Osteoblast (primary cell): ENCODE measurements around the gene SLC22A31. TPM values are rescaled to one million over a fixed set of nuclear protein-coding genes. Genes with fewer than 3 reads are reported as not detected.

Experiments used
- DNase-seq: peaks from one replicate; pipeline ENCODE4 v3.0.0; 2011; ENCODE audit warnings: low spot score, mixed read lengths; ENCODE audit not compliant: insufficient read length; ENCODE audit errors: missing footprints
- H2AFZ ChIP-seq: 2 replicates; pipeline ENCODE4 v1.6.0; 2011; ENCODE audit warnings: mild to moderate bottlenecking, low read length
- H3K27ac ChIP-seq: 2 replicates; pipeline ENCODE4 v1.5.1; 2011; ENCODE audit warnings: mild to moderate bottlenecking, low read depth, low read length, moderate library complexity
- H3K27me3 ChIP-seq: 2 replicates; pipeline ENCODE4 v1.6.0; 2012; ENCODE audit warnings: mild to moderate bottlenecking, control low read depth, inconsistent platforms, low read length, moderate library complexity; ENCODE audit not compliant: insufficient read depth
- H3K36me3 ChIP-seq: 2 replicates; pipeline ENCODE4 v1.5.1; 2011; ENCODE audit warnings: mild to moderate bottlenecking, low read length, control low read depth, moderate library complexity; ENCODE audit not compliant: insufficient read depth
- H3K4me1 ChIP-seq: 2 replicates; pipeline ENCODE4 v1.5.1; 2011; ENCODE audit warnings: mild to moderate bottlenecking, low read length, control low read depth, moderate library complexity; ENCODE audit not compliant: insufficient read depth
- H3K4me2 ChIP-seq: 2 replicates; pipeline ENCODE4 v1.6.0; 2011; ENCODE audit warnings: mild to moderate bottlenecking, low read length; ENCODE audit not compliant: insufficient read depth
- H3K4me3 ChIP-seq: fragments of 200-600 bp; sonication (generic); 3 replicates; pipeline ENCODE4 v1.5.1; 2012; ENCODE audit warnings: mild to moderate bottlenecking, low read length, inconsistent platforms; ENCODE audit not compliant: insufficient read depth
- H3K79me2 ChIP-seq: 2 replicates; pipeline ENCODE4 v1.6.0; 2012; ENCODE audit warnings: mild to moderate bottlenecking, low read length, control low read depth, inconsistent platforms; ENCODE audit not compliant: insufficient read depth
- H3K9me3 ChIP-seq: 2 replicates; pipeline ENCODE4 v1.5.1; 2011; ENCODE audit warnings: low read depth, low read length, control low read depth
- H4K20me1 ChIP-seq: 2 replicates; pipeline ENCODE4 v1.6.0; 2012; ENCODE audit warnings: mild to moderate bottlenecking, low read length, control low read depth; ENCODE audit not compliant: insufficient read depth
- CTCF ChIP-seq: IDR thresholded peaks from 2 replicates; pipeline ENCODE4 v1.5.1; 2011; ENCODE audit warnings: mild to moderate bottlenecking, low read depth, low read length, moderate library complexity; ENCODE audit errors: extremely low read depth
- total RNA-seq: library from RNA; depleted of rRNA; stranded (reverse); fragments of >200 nt; gene quantifications from 2 replicates; pipeline ENCODE4 v1.2.3, GENCODE V29; 2012

Gene SLC22A31
- total RNA-seq, 1 donor = not detected

DNA sequence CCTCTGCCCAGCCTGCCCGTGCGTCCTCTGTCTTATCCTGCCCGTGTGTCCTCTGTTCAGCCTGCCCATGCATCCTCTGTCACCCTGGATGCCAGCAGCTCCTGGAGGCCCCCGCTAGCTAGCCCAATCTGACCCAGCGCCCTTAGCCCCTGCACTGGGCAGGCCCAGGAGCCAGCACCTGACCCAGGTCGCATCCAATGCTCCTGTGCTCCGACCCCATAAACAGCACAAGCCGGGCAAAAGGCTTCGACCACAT is 15.7 kb downstream of the SLC22A31 start:
- H3K27ac ChIP-seq = no peak overlapping the region
- H3K4me1 ChIP-seq = no peaks in the 10 kb centered on the region
- no peak for DNase-seq
- no peak overlapping the region for H3K4me2 ChIP-seq
- H3K36me3 ChIP-seq = no peaks in the 10 kb centered on the region
- H4K20me1 ChIP-seq = no peaks in the 10 kb centered on the region
- no peaks in the 10 kb centered on the region for H3K27me3 ChIP-seq
- TF ChIP-seq CTCF = no peak
- H3K79me2 ChIP-seq = no peaks in the 10 kb centered on the region
- H3K9me3 ChIP-seq = no peaks in the 10 kb centered on the region
- no peak overlapping the region for H3K4me3 ChIP-seq
- H2AFZ ChIP-seq = no peak overlapping the region

- Histone ChIP-seq H3K79me2 (no peaks in the 10 kb centered on the region), H2AFZ (no peak overlapping the region), H3K4me1 (no peaks in the 10 kb centered on the region), H3K27me3 (no peaks in the 10 kb centered on the region), H3K4me2 (no peak overlapping the region), H3K9me3 (no peaks in the 10 kb centered on the region), H3K27ac (no peak overlapping the region), H3K36me3 (no peaks in the 10 kb centered on the region), H3K4me3 (no peak overlapping the region), H4K20me1 (no peaks in the 10 kb centered on the region)
- DNase-seq = no peak
- TF ChIP-seq CTCF = no peak
Observed at GRCh38 chr16:89183975-89184676, 16.2 kb downstream of the SLC22A31 start.

- H3K9me3 ChIP-seq = no peaks in the 10 kb centered on the region
- H3K4me2 ChIP-seq = no peak overlapping the region
- DNase-seq = no peak
- no peak overlapping the region for H3K4me3 ChIP-seq
- no peaks in the 10 kb centered on the region for H4K20me1 ChIP-seq
- no peak for TF ChIP-seq CTCF
- H3K36me3 ChIP-seq = no peaks in the 10 kb centered on the region
- H2AFZ ChIP-seq = no peak overlapping the region
- H3K79me2 ChIP-seq = no peaks in the 10 kb centered on the region
- H3K27ac ChIP-seq = no peak overlapping the region
- no peaks in the 10 kb centered on the region for H3K27me3 ChIP-seq
- no peaks in the 10 kb centered on the region for H3K4me1 ChIP-seq
Observed at GRCh38 chr16:89183463-89183862, 16.9 kb downstream of the SLC22A31 start.

GRCh38 chr16:89179656-89180315 is 20.6 kb downstream of the SLC22A31 start:
- no peak overlapping the region for H2AFZ ChIP-seq
- H3K27me3 ChIP-seq = no peaks in the 10 kb centered on the region
- no peak for DNase-seq
- H3K4me2 ChIP-seq = no peak overlapping the region
- peaks cover 9% of the 10 kb centered on the region for H3K4me1 ChIP-seq
- no peaks in the 10 kb centered on the region for H3K36me3 ChIP-seq
- no peaks in the 10 kb centered on the region for H3K9me3 ChIP-seq
- no peaks in the 10 kb centered on the region for H4K20me1 ChIP-seq
- no peak overlapping the region for H3K27ac ChIP-seq
- no peaks in the 10 kb centered on the region for H3K79me2 ChIP-seq
- H3K4me3 ChIP-seq = no peak overlapping the region
- no peak for TF ChIP-seq CTCF
